WI38 (cell line): ENCODE data around the gene ORC4.

ENCODE experiments used
- H3K4me3 ChIP-seq: 2 replicates; pipeline ENCODE4 v1.5.1; 2011; ENCODE audit warnings: low read depth, mild to moderate bottlenecking, control low read depth, low read length
- TF ChIP-seq, protein P1 (sequence below): IDR thresholded peaks from 2 replicates; pipeline ENCODE4 v1.5.1; 2012; ENCODE audit warnings: low read depth, mild to moderate bottlenecking, control low read depth, low read length

The ORC4 gene

DNA sequence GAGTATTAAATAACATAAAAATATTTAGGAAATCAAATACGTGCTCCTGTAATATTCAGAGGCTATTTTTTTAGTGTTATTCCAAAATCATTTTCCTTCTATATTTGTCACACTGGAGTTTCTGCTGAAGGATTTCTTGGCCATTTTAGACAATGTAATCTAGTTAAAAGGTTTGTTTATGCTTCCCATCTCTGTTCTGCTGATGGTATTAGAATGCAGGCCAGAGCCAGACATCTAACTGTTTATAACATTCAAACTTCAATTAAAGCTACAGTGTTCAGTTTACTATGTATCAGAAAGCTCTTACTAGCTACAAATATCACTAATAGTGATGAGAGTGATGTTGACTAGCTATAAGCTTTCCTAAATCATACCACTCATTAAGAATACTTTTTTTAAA, 8.2 kb upstream of the ORC4 start:
- H3K4me3 ChIP-seq: no peak overlapping the region
- TF ChIP-seq, protein P1, sequence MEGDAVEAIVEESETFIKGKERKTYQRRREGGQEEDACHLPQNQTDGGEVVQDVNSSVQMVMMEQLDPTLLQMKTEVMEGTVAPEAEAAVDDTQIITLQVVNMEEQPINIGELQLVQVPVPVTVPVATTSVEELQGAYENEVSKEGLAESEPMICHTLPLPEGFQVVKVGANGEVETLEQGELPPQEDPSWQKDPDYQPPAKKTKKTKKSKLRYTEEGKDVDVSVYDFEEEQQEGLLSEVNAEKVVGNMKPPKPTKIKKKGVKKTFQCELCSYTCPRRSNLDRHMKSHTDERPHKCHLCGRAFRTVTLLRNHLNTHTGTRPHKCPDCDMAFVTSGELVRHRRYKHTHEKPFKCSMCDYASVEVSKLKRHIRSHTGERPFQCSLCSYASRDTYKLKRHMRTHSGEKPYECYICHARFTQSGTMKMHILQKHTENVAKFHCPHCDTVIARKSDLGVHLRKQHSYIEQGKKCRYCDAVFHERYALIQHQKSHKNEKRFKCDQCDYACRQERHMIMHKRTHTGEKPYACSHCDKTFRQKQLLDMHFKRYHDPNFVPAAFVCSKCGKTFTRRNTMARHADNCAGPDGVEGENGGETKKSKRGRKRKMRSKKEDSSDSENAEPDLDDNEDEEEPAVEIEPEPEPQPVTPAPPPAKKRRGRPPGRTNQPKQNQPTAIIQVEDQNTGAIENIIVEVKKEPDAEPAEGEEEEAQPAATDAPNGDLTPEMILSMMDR: no peak

DNA sequence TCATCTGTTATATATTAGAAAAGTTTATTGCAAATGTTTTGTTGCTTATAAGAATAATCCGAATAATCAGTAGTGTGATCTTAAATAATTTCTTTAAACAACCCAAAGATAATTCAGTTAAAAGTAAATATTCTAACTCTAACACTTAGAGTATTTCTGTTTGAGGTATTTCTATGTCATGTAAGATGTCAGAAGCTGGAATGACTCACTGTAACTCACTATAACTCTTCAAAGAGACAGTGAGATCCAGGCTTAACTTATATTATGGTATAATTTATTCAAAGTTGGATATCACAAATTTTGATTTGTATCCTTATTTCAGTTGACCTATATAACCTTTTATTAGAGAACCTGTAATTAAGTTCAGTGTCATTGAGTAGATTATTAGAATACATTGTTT, 7.3 kb upstream of the ORC4 start:
- TF ChIP-seq, protein P1: no peak
- H3K4me3 ChIP-seq: no peak overlapping the region

DNA sequence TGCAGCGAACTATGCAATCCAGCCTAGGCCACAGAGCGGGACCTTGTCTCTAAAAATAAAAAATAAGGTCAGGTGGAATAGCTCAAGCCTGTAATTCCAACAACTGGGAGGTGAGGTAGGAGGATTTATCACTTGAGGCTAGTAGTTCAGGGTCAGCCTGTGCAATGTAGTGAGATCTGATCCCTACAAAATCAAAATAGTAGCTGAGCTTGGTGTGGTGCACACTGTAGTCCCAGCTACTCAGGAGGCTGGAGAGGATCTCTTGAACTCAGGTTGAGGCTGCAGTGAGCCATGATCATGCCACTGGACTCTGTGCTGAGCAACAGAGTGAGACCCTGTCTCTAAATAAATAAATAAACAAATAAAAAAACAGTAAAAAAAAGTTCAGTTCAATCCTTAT, 6.0 kb upstream of the ORC4 start:
- no peak overlapping the region for H3K4me3 ChIP-seq
- TF ChIP-seq, protein P1: no peak

DNA sequence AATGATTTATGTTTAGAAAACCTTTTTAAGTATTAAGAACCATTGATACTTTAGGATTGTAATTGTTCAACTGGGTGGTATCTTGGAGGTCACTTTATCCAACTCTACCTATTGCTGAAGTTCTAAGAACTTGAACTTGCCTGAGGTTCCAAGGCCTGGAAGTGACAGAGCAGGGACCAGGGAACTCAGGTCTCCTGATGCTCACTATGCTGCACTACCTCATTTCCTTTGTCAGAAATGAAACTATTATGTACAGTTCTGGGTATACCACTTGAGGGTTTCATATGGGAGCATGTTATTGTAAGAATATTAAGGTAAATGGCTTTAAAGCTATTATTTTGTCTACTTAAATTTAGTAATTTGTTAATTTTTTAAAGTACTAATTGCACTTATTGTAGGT, 3.3 kb upstream of the ORC4 start:
- H3K4me3 ChIP-seq: no peak overlapping the region
- TF ChIP-seq, protein P1: no peak

DNA sequence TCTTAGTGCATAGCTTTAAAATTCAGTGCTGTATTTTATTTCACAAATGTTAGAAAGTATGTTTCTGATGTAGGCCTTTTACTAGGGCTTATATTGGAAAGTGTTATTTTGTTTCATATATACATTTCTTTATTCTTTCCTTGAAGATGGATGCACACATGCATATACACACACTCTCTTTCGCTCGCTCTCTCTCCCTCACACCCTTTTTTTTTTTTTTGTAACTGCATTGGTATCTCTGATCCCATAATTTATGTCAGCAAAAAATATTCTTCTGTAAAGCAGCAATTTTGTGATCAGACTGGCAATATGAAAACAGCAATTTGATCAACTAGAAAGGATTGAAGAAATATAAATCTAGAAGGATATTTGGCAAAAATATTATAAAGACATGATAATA, 2.3 kb upstream of the ORC4 start:
- peak overlapping the region; percentile 98 for H3K4me3 ChIP-seq
- TF ChIP-seq, protein P1: no peak

DNA sequence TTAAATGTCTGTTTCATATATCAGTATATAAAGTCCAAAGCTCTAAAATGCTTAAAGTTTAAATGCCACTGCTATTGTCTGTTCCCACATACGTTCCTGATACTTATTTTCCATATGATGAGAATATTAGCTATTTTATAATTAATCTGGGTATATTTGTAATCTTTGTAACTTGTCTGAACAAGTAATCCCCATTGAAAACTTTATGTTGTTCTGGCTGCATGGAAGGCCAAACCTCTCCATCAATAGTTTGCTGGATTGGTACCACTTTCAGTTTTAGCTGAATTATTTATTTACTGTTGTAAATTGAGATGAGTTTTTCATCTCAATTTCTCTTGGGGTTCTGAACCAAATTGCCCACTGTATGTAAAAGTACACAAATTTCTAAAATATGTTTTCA, 1.8 kb upstream of the ORC4 start:
- TF ChIP-seq, protein P1: no peak
- H3K4me3 ChIP-seq: peak overlapping the region; percentile 98

DNA sequence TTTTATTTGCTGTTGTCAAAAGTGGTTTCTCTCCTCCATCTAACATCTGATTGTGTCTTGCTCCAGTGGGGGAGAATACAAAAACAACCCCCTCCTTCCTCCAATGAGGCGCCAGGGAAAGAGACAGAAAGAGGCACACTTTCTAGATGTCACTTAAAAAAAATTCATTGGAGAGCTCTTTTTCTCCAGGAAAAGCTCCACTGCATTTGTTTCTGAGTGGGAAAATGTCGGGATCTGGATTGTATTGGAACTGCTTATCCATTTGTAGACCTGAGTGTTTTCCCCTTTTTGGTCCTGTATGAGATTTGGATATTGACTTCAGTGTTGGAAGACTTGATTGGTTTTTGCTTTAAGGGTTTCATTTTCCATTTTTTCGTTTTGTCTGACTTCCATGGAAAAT, 1.3 kb upstream of the ORC4 start:
- TF ChIP-seq, protein P1: no peak
- H3K4me3 ChIP-seq: peak overlapping the region; percentile 98
